Ishikawa (cell line): Measurements from ENCODE around the gene KRT79.

Experiments used
- CEBPB ChIP-seq: IDR thresholded peaks from 2 replicates; pipeline ENCODE4 v1.6.1; 2012
- CREB1 ChIP-seq: IDR thresholded peaks from 2 replicates; pipeline ENCODE4 v1.6.1; 2012; ENCODE audit warnings: low read depth
- EGR1 ChIP-seq: IDR thresholded peaks from 2 replicates; pipeline ENCODE4 v1.6.1; 2012
- EP300 ChIP-seq: IDR thresholded peaks from 2 replicates; pipeline ENCODE4 v1.6.1; 2012; ENCODE audit warnings: borderline replicate concordance
- FOXM1 ChIP-seq: IDR thresholded peaks from 2 replicates; pipeline ENCODE4 v1.6.1; 2012; ENCODE audit warnings: low read depth, borderline replicate concordance
- NFIC ChIP-seq: IDR thresholded peaks from 2 replicates; pipeline ENCODE4 v1.6.1; 2012
- RAD21 ChIP-seq: IDR thresholded peaks from 2 replicates; pipeline ENCODE4 v1.6.1; 2012; ENCODE audit warnings: low read depth
- REST ChIP-seq: IDR thresholded peaks from 2 replicates; pipeline ENCODE4 v1.6.1; 2012; ENCODE audit warnings: low read depth, mild to moderate bottlenecking
- TAF1 ChIP-seq: IDR thresholded peaks from 2 replicates; pipeline ENCODE4 v1.6.1; 2012; ENCODE audit warnings: low read depth, mild to moderate bottlenecking
- TCF12 ChIP-seq: IDR thresholded peaks from 2 replicates; pipeline ENCODE4 v1.6.1; 2012; ENCODE audit warnings: low read depth
- TEAD4 ChIP-seq: IDR thresholded peaks from 2 replicates; pipeline ENCODE4 v1.6.1; 2012
- YY1 ChIP-seq: IDR thresholded peaks from 2 replicates; pipeline ENCODE4 v1.6.1; 2012; ENCODE audit warnings: low read depth
- ZBTB7A ChIP-seq: IDR thresholded peaks from 2 replicates; pipeline ENCODE4 v1.6.1; 2012; ENCODE audit warnings: low read depth
- TF ChIP-seq, protein P1 (sequence below): IDR thresholded peaks from 2 replicates; pipeline ENCODE4 v1.6.1; 2012
- TF ChIP-seq, protein P2 (sequence below): IDR thresholded peaks from 2 replicates; pipeline ENCODE4 v1.6.1; 2012

The KRT79 gene

DNA sequence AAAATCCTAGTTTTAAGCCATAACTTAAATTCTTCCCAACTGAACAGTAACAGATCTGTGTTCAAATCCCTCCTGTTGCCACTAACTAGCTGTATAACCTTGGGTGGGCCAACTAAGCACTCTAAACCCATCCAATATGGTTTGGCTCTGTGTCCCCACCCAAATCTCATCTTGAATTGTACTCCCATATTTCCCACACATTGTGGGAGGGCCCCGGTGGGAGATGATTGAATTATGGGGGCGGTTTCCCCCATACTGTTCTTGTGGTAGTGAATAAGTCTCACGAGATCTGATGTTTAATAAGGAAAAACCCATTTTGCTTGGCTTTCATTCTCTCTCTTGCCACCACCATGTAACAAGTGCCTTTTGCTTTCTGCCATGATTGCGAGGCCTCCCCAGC lies 18.9 kb downstream of the KRT79 start:
- TF ChIP-seq CREB1 (no peak), EGR1 (no peak), TEAD4 (no peak), RAD21 (no peak), YY1 (no peak), ZBTB7A (no peak), FOXM1 (no peak), REST (no peak), CEBPB (no peak), NFIC (no peak), TAF1 (no peak)
- TF ChIP-seq, protein P1, sequence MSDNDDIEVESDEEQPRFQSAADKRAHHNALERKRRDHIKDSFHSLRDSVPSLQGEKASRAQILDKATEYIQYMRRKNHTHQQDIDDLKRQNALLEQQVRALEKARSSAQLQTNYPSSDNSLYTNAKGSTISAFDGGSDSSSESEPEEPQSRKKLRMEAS = no peak

DNA sequence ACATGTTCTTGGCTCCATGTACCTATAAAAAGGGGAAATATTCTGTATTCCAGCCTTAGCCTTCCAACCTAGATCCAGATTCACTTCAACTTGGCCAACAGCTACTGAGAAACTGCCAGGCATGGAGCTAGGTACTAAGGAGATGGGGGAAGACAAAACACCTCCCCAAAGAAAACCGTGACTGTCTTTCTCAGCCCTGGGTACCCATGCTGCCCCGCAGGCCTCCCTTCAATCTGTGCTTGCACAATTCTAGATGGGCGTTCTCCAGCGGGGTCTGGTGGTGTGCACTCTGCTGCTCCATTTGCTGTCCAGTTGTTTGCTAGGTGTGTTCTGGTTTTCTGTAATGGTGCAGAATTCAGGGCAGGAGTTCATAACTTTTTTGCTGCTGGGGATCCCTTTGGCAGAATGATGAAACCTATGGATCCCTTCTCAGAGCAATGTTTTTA lies 19.4 kb downstream of the KRT79 start:
- TF ChIP-seq RAD21 (no peak), EP300 (no peak), TCF12 (no peak), TEAD4 (no peak), REST (no peak), ZBTB7A (no peak), NFIC (no peak), CEBPB (no peak), TAF1 (no peak), CREB1 (no peak), EGR1 (no peak), YY1 (no peak), FOXM1 (no peak)
- TF ChIP-seq, protein P1 = no peak
- TF ChIP-seq, protein P2, sequence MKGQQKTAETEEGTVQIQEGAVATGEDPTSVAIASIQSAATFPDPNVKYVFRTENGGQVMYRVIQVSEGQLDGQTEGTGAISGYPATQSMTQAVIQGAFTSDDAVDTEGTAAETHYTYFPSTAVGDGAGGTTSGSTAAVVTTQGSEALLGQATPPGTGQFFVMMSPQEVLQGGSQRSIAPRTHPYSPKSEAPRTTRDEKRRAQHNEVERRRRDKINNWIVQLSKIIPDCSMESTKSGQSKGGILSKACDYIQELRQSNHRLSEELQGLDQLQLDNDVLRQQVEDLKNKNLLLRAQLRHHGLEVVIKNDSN = no peak

DNA sequence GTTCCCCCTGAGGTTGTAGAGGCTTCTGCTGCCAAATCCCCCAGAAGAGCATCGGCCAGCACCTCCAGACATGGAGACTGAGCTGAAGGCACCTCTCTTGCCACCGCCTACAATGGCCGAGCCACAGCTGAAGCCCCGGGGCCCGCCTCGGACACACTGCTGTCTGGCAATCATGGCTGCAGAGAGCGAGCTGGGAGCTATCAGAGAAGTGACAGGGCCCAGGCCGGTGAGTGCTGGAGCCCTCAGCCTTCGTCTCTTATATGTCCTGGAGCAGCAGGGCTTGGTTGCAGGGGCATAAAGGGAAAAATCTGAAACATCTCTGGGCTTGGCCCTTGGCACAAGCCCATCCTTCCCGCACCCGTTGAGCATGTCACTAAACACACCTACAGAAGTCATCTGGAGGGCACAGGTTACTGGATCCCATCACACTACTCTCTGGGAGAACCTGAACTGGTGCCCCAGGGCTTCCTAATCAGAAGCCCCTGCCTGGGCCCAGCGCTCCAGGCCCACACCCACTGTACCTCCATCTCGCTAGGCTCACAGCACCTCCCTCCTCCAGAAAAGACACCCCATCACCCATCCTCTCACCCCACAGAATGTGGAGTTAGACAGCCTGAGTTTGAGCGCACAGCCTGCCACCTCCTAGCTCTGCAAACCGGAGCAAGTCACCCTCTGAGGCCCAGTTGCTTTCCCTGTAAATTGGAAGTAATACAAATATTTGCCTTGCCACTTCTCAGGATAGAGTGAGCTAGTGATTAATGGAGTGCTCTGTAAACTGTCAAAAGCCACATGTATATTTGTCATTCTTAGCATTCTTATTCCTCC lies 20.0 kb downstream of the KRT79 start, which contains the start of gene KRT4:
Gene KRT4, minus strand, starts transcription at position 232 of the 825 bp plus-strand sequence. Its CDS starts 58 bp downstream, at position 174.
- TF ChIP-seq NFIC (no peak), RAD21 (no peak), REST (no peak), TEAD4 (no peak)

GRCh38 chr12:52813203-52813819 lies 20.8 kb downstream of the KRT79 start:
- TF ChIP-seq ZBTB7A = 0 out of 2 replicates have a peak, but pooled peaks have one; percentile 37
- TF ChIP-seq, protein P2 = no peak
